ENCODE measurements around the gene SPEF1. TPM values are rescaled to one million over a fixed set of nuclear protein-coding genes. Genes with fewer than 3 reads are reported as not detected.

SPEF1 gene
- total and polyA plus RNA-seq, 2 of the 13 experiments (the other 11 are each of a cell fraction or from before 2014, with no cell fraction given) = 0.11 to 0.27 TPM

- TF ChIP-seq KAT2B (IDR thresholded peaks at IDR 0.05; ENCODE audit: borderline replicate concordance, low read depth, low read length) = no peak
- no peak for TF ChIP-seq ZBTB1 (CRISPR knock-in tag; IDR thresholded peaks at IDR 0.05; ENCODE audit: borderline replicate concordance)
- peak; percentile 100 for TF ChIP-seq HOXA3 (CRISPR knock-in tag; IDR thresholded peaks at IDR 0.05)
- TF ChIP-seq SKI (IDR thresholded peaks at IDR 0.05; ENCODE audit: partially characterized antibody) = peak; percentile 92
- TF ChIP-seq ZNF331 (CRISPR knock-in tag; IDR thresholded peaks at IDR 0.05) = peak; percentile 84
- peak; percentile 90; the same call in 1 of the 2 replicates for TF ChIP-seq HINFP (CRISPR knock-in tag; IDR thresholded peaks at IDR 0.05; ENCODE audit: low read depth)
- no peak for TF ChIP-seq NR3C1 (CRISPR knock-in tag; IDR thresholded peaks at IDR 0.05)
- peak; percentile 99 for TF ChIP-seq ZNF607 (CRISPR knock-in tag; IDR thresholded peaks at IDR 0.05; ENCODE audit: borderline replicate concordance)
- TF ChIP-seq ZGPAT (CRISPR knock-in tag; IDR thresholded peaks at IDR 0.05) = peak; percentile 99
- no peak for TF ChIP-seq HHEX (CRISPR knock-in tag; IDR thresholded peaks at IDR 0.05)
- peak; percentile 47; the same call in 1 of the 2 replicates for TF ChIP-seq ONECUT2 (CRISPR knock-in tag; IDR thresholded peaks at IDR 0.05)
- TF ChIP-seq KDM5B (CRISPR knock-in tag; IDR thresholded peaks at IDR 0.05; ENCODE audit: borderline replicate concordance) = peak; percentile 99
- peak; percentile 52 for TF ChIP-seq SNAPC5 (CRISPR knock-in tag; IDR thresholded peaks at IDR 0.05; ENCODE audit: borderline replicate concordance)
- peak; percentile 98 for TF ChIP-seq ZNF225 (CRISPR knock-in tag; IDR thresholded peaks at IDR 0.05)
- peak; percentile 79 for TF ChIP-seq MAFF (IDR thresholded peaks at IDR 0.05; ENCODE audit: low read depth, low read length)
- peak; percentile 87 for TF ChIP-seq POLR2AphosphoS5 (IDR thresholded peaks at IDR 0.05; ENCODE audit: low read depth, low read length)
- TF ChIP-seq NAIF1 (CRISPR knock-in tag; IDR thresholded peaks at IDR 0.05; ENCODE audit: borderline replicate concordance) = peak; percentile 89
- peak; percentile 94 for TF ChIP-seq ZNF781 (CRISPR knock-in tag; IDR thresholded peaks at IDR 0.05; ENCODE audit: borderline replicate concordance, not compliant biosample characterization)
- peak; percentile 33; the same call in 1 of the 2 replicates for TF ChIP-seq GLI4 (CRISPR knock-in tag; IDR thresholded peaks at IDR 0.05; ENCODE audit: borderline replicate concordance)
- TF ChIP-seq FOXP4 (CRISPR knock-in tag; IDR thresholded peaks at IDR 0.05) = peak; percentile 60
- peak; percentile 88 for TF ChIP-seq AHR (CRISPR knock-in tag; IDR thresholded peaks at IDR 0.05)
- peak; percentile 97 for TF ChIP-seq ZNF790 (CRISPR knock-in tag; IDR thresholded peaks at IDR 0.05; ENCODE audit: borderline replicate concordance)
- no peak for TF ChIP-seq PLRG1 (conservative IDR thresholded peaks at IDR 0.05)
- TF ChIP-seq TOE1 (CRISPR knock-in tag; IDR thresholded peaks at IDR 0.05) = peak; percentile 95; the same call in 1 of the 2 replicates
- TF ChIP-seq PHF20 (CRISPR knock-in tag; IDR thresholded peaks at IDR 0.05) = peak; percentile 94
These were observed 39.0 kb upstream of the SPEF1 start, which contains the start of gene AP5S1 (continued) for GRCh38 chr20:3820048-3820900.
